GM18868 (cell line): ENCODE data around the gene TMEM263.
"Not testable (repeated sequence)": the region's sequence is repeated elsewhere in the genome, so short reads cannot be mapped to it uniquely, and the experiment has no call there.

ENCODE experiments used
- ATAC-seq: cut with Tn5 transposase; IDR thresholded peaks from one replicate; pipeline ENCODE4 v1.9.1; 2021; ENCODE audit warnings: mild to moderate bottlenecking, moderate library complexity; ENCODE audit not compliant: unreplicated experiment

Gene TMEM263

GRCh38 chr12:106985479-106985878, 29.8 kb downstream of the TMEM263 start:
- ATAC-seq, result no peak

GRCh38 chr12:106986135-106986534, 30.4 kb downstream of the TMEM263 start:
- no peak for ATAC-seq

GRCh38 chr12:106986625-106987389, 31.1 kb downstream of the TMEM263 start, which contains the start of gene MTERF2:
MTERF2 (minus strand) TSS chr12:106987146; CDS start chr12:106978714, 8,432 bp downstream.
- ATAC-seq, result peak; percentile 95

GRCh38 chr12:106987846-106988245, 32.1 kb downstream of the TMEM263 start:
- ATAC-seq, result no peak

- no peak for ATAC-seq
Measured at GRCh38 chr12:106994579-106995220, 39.0 kb downstream of the TMEM263 start.

GRCh38 chr12:106996102-106996501, 40.4 kb downstream of the TMEM263 start:
- not testable (repeated sequence) for ATAC-seq

GRCh38 chr12:106997916-106998315, 42.2 kb downstream of the TMEM263 start:
- no peak for ATAC-seq

GRCh38 chr12:106999446-106999845, 43.7 kb downstream of the TMEM263 start:
- no peak for ATAC-seq

GRCh38 chr12:107002665-107003064, 47.0 kb downstream of the TMEM263 start:
- not testable (repeated sequence) for ATAC-seq

GRCh38 chr12:107007411-107007810, 51.7 kb downstream of the TMEM263 start:
- no peak for ATAC-seq

- no peak for ATAC-seq
Measured at GRCh38 chr12:107011519-107011918, 55.8 kb downstream of the TMEM263 start.

GRCh38 chr12:107012736-107013425, 57.2 kb downstream of the TMEM263 start:
- no peak for ATAC-seq

- ATAC-seq, result no peak
Measured at GRCh38 chr12:107014055-107014454, 58.3 kb downstream of the TMEM263 start.

- no peak for ATAC-seq
Measured at GRCh38 chr12:107017042-107017441, 61.3 kb downstream of the TMEM263 start.

- ATAC-seq, result no peak
Measured at GRCh38 chr12:107019546-107019945, 63.8 kb downstream of the TMEM263 start.
